Testis (tissue), 3 donors: ENCODE results near the gene HEXD. TPM values are rescaled to one million over a fixed set of nuclear protein-coding genes. Genes with fewer than 3 reads are reported as not detected.

Source experiments
- DNase-seq: peaks from one replicate; pipeline ENCODE4 v3.0.0-alpha.2; 2019
- H3K27ac ChIP-seq, 2 donors: fragments of 200-600 bp; sonication (generic); one replicate each; pipeline ENCODE4 v1.5.1; 2019
- H3K27me3 ChIP-seq: fragments of 200-600 bp; sonication (generic); one replicate; pipeline ENCODE4 v1.5.1; 2019
- H3K36me3 ChIP-seq: fragments of 200-600 bp; sonication (generic); one replicate; pipeline ENCODE4 v1.5.1; 2017; ENCODE audit warnings: low read depth; ENCODE audit errors: missing control alignments
- H3K4me1 ChIP-seq: fragments of 200-600 bp; sonication (generic); one replicate; pipeline ENCODE4 v1.5.1; 2019
- H3K4me3 ChIP-seq, 2 donors: fragments of 200-600 bp; sonication (generic); one replicate each; pipeline ENCODE4 v1.5.1; 2017 to 2019
- H3K9me3 ChIP-seq: fragments of 200-600 bp; sonication (generic); one replicate; pipeline ENCODE4 v1.5.1; 2017
- CTCF ChIP-seq, 3 experiments: fragments of 450-650 bp in 2 of 3; fragments of 200-600 bp in 1 of 3; sonication (generic) in 1 of 3; IDR thresholded peaks; one replicate each; pipeline ENCODE4 v1.5.1; 2016 to 2019; ENCODE audit warnings: antibody characterized with exemption in 3 of 3, mild to moderate bottlenecking in 2 of 3, moderate library complexity in 1 of 3
- POLR2A ChIP-seq: fragments of 450-650 bp; IDR thresholded peaks from one replicate; pipeline ENCODE4 v1.6.1; 2017; ENCODE audit warnings: antibody characterized with exemption, mild to moderate bottlenecking, moderate library complexity
- WGBS, 2 donors: methylation state at CpG; one replicate each; pipeline ENCODE4 v1.1.5; 2018; 5-methylcytosine and 5-hydroxymethylcytosine counted together
- intact Hi-C: fragments of 100-400 bp; cut with DNase I; formaldehyde crosslinking; loops from one replicate; pipeline ENCODE4 v1.15.1; 2023; ENCODE audit warnings: low total_unique reads
- polyA plus RNA-seq: library from polyadenylated mRNA; stranded (reverse); fragments of 350-450 nt; fragmentation: Illumina TruSeq; extraction: RNeasy Lipid Tissue Mini Kit (QIAGEN cat#74804); gene quantifications from one replicate; pipeline ENCODE4 v1.2.3, GENCODE V29; 2014; ENCODE audit warnings: low read depth, low replicate concordance; ENCODE audit not compliant: insufficient read depth
- total RNA-seq, 2 donors: library from RNA; depleted of rRNA; stranded (reverse); fragments of >200 nt; gene quantifications; one replicate each; pipeline ENCODE4 v1.2.3, GENCODE V29; 2016

HEXD gene
- total and polyA plus RNA-seq, 3 donors from 2014 or later = 24.4 to 95.3 (median 90.9) TPM

DNA sequence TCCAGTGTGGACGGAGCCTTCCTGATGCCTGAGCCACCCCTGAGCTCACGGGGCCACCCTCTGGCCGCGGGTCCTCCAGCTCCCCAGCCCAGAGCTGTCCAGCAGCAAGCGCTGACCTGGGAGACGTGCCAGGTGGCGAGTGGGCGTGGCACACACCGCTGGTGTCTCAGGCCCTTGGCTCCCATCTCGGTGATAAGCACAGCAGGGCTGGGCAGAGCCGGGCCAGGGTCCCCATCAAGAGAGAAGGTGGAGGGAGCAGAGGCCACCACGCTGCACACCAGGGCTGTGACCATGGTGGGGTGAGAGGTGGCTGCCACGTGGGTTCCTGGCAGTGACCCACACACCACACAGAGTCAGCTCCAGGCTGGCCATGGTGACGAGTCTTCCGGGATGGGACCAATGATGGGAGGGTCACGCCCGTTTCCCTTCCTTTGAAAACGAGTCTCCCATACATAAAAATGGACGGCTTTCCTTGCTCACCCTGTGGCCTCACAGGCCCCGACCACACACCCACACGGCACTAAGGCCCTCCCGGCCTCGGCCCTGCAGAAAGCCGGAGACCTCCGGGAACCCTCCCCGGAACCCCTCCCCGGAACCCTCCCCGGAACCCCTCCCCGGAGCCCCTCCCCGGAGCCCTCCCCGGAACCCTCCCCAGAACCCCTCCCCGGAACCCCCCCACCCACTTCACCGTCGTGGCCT, 29.8 kb upstream of the HEXD start:
- Histone ChIP-seq H3K27me3 (no peaks in the 10 kb centered on the region), H3K9me3 (no peaks in the 10 kb centered on the region), H3K4me1 (peaks cover 16% of the 10 kb centered on the region), H3K27ac (no peak overlapping the region), H3K4me3 (no peak overlapping the region), H3K36me3 (no peaks in the 10 kb centered on the region)
- 75 to 80% methylated on average over 20 to 34 of the region's 34 CpGs for WGBS, 2 donors
- intact Hi-C loops = no loop called here
- no peak for DNase-seq
- TF ChIP-seq POLR2A (no peak), CTCF (IDR thresholded peaks at IDR 0.05) (no peak)

- no peak overlapping the region for H3K27ac ChIP-seq
- H3K36me3 ChIP-seq = no peaks in the 10 kb centered on the region
- H3K27me3 ChIP-seq = no peaks in the 10 kb centered on the region
- WGBS, 2 donors = 89 to 94% methylated on average over 21 of the region's 21 CpGs
- TF ChIP-seq POLR2A = no peak
- no peak for TF ChIP-seq CTCF (IDR thresholded peaks at IDR 0.05)
- intact Hi-C loops = no loop called here
- peaks cover 16% of the 10 kb centered on the region for H3K4me1 ChIP-seq
- no peak for DNase-seq
- no peaks in the 10 kb centered on the region for H3K9me3 ChIP-seq
- H3K4me3 ChIP-seq = no peak overlapping the region
Measured at GRCh38 chr17:82388922-82389283, 29.2 kb upstream of the HEXD start.

DNA sequence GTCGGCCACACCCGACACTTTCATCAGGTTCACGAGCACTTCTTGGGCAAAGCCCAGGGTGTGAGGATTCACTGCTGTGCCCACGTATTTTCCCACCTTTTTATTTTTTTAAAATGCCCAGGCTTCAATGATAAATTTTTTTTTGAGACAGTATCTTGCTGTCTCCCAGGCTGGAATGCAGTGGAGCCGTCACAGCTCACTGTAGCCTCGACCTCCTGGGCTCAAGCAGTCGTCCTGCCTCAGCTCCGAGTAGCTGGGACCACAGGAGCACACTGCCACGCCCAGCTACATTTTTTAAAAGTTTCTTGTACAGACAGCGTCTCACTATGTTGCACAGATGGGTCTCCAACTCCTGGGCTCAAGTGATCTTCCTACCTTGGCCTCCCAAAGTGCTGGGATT, 28.8 kb upstream of the HEXD start:
- WGBS, 2 donors = 90 to 94% methylated on average over 10 of the region's 10 CpGs

DNA sequence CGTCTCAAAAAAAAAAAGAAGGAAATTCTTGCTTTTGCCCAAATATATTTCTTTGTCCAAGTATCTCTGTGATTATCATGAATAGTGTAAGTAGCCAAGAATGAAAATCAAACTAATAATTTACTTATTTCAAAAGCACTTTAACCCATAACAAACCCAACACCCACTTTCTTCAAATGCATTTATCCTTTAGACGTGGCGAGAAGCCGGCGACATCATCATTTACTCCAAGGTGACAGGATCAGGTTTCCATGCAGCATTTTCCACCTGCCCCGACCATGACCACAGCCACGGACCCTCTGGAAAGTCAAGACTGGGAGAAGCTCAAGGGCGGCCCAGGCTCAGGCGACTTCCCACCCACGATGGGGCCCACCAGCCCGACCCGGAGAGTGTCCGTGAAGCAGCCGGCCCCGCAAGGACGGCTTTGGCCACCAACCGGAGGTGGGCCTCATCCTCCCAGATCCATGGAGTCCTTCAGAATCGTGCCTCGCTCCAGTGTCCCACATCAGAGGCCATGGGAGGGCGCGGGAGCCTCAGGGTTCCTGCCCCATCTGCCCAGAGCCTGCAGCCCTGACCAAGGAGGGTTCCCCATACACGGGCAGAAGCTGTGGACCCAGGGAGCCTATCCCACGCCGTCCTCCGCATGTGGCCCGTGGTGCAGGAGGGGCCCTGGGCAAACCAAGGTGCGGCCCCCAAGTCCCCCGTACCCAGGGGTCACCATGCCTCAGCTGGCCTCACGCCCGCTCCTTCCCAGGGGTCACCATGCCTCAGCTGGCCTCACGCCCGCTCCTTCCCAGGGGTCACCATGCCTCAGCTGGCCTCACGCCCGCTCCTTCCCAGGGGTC, 27.9 kb upstream of the HEXD start:
- no peak for TF ChIP-seq CTCF (IDR thresholded peaks at IDR 0.05)
- no peak for TF ChIP-seq POLR2A

More for the DNA sequence above, 28.8 kb upstream of the HEXD start:
- no peak for DNase-seq
- no peak overlapping the region for H3K4me3 ChIP-seq
- intact Hi-C loops = no loop called here
- no peaks in the 10 kb centered on the region for H3K27me3 ChIP-seq
- no peak overlapping the region for H3K27ac ChIP-seq
- no peaks in the 10 kb centered on the region for H3K36me3 ChIP-seq
- TF ChIP-seq CTCF (IDR thresholded peaks at IDR 0.05) (no peak), POLR2A (no peak)
- peaks cover 16% of the 10 kb centered on the region for H3K4me1 ChIP-seq
- H3K9me3 ChIP-seq = no peaks in the 10 kb centered on the region

More for the DNA sequence above, 27.9 kb upstream of the HEXD start:
- intact Hi-C loops = no loop called here
- peaks cover 10% of the 10 kb centered on the region for H3K4me1 ChIP-seq
- WGBS, 2 donors = 94% methylated on average over 13 to 33 of the region's 34 CpGs
- no peak overlapping the region for H3K27ac ChIP-seq
- DNase-seq = no peak
- no peaks in the 10 kb centered on the region for H3K9me3 ChIP-seq
- H3K36me3 ChIP-seq = no peaks in the 10 kb centered on the region
- no peak overlapping the region for H3K4me3 ChIP-seq
- H3K27me3 ChIP-seq = no peaks in the 10 kb centered on the region
